Measurements from ENCODE around the gene KREMEN1. TPM values are rescaled to one million over a fixed set of nuclear protein-coding genes. Genes with fewer than 3 reads are reported as not detected.

KREMEN1 gene
- total and polyA plus RNA-seq, 4 donors: 8.8 to 27.5 (median 20.1) TPM

DNA sequence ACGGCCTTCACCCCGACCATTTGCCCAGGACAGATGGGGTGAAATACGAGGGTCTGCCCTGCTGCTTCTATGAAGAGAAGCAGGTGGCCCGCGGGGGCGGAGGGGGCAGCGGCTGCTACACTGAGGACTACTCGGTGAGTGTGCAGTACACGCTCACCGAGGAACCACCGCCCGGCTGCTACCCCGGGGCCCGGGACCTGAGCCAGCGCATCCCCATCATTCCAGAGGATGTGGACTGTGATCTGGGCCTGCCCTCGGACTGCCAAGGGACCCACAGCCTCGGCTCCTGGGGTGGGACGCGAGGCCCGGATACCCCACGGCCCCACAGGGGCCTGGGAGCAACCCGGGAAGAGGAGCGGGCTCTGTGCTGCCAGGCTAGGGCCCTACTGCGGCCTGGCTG, 22.4 kb upstream of the KREMEN1 start:
- H3K4me1 ChIP-seq (ENCODE audit: control insufficient read depth in 5 of 5, insufficient read depth in 5 of 5, low read length in 5 of 5): peaks cover 0 to 3% (median 0%) of the 10 kb centered on the region in 5 donors
- TF ChIP-seq CTCF (IDR thresholded peaks at IDR 0.05; ENCODE audit: control extremely low read depth, extremely low read depth): no peak
- 95 to 97% methylated on average over 23 to 24 of the region's 24 CpGs for WGBS, 2 donors
- H3K27me3 ChIP-seq (ENCODE audit: control insufficient read depth in 3 of 3, insufficient read depth in 3 of 3, low read length in 2 of 3): no peaks in the 10 kb centered on the region
- H3K9me3 ChIP-seq (ENCODE audit: control insufficient read depth in 4 of 4, insufficient read depth in 3 of 4, low read length in 3 of 4): no peaks in the 10 kb centered on the region
- no peak overlapping the region for H3K4me3 ChIP-seq
- H3K27ac ChIP-seq (ENCODE audit: low read depth in 1 of 2, low read length in 1 of 2): no peak overlapping the region
- H3K9ac ChIP-seq (ENCODE audit: insufficient read depth in 1 of 2, low read length in 2 of 2): no peak overlapping the region
- DNase-seq (no peak), ATAC-seq (ENCODE audit: insufficient read depth, low FRiP score) (no peak)
- H3K36me3 ChIP-seq (ENCODE audit: control insufficient read depth in 4 of 4, insufficient read depth in 4 of 4, low read length in 4 of 4): peaks cover 3 to 32% (median 16%) of the 10 kb centered on the region in 4 donors

- no peak for TF ChIP-seq CTCF (IDR thresholded peaks at IDR 0.05; ENCODE audit: control extremely low read depth, extremely low read depth)
- Histone ChIP-seq H3K27me3 (ENCODE audit: control insufficient read depth in 3 of 3, insufficient read depth in 3 of 3, low read length in 2 of 3) (no peaks in the 10 kb centered on the region), H3K9ac (ENCODE audit: insufficient read depth in 1 of 2, low read length in 2 of 2) (no peak overlapping the region), H3K4me3 (no peak overlapping the region), H3K9me3 (ENCODE audit: control insufficient read depth in 4 of 4, insufficient read depth in 3 of 4, low read length in 3 of 4) (no peaks in the 10 kb centered on the region), H3K4me1 (ENCODE audit: control insufficient read depth in 5 of 5, insufficient read depth in 5 of 5, low read length in 5 of 5) (peaks cover 0 to 6% (median 0%) of the 10 kb centered on the region in 5 donors), H3K27ac (ENCODE audit: low read depth in 1 of 2, low read length in 1 of 2) (no peak overlapping the region), H3K36me3 (ENCODE audit: control insufficient read depth in 4 of 4, insufficient read depth in 4 of 4, low read length in 4 of 4) (peaks cover 0 to 24% (median 9%) of the 10 kb centered on the region in 4 donors)
- ATAC-seq (ENCODE audit: insufficient read depth, low FRiP score): no peak
- 94 to 96% methylated on average over 8 of the region's 8 CpGs for WGBS, 2 donors
- no peak for DNase-seq
These were observed 19.7 kb upstream of the KREMEN1 start for GRCh38 chr22:29053048-29053702.

DNA sequence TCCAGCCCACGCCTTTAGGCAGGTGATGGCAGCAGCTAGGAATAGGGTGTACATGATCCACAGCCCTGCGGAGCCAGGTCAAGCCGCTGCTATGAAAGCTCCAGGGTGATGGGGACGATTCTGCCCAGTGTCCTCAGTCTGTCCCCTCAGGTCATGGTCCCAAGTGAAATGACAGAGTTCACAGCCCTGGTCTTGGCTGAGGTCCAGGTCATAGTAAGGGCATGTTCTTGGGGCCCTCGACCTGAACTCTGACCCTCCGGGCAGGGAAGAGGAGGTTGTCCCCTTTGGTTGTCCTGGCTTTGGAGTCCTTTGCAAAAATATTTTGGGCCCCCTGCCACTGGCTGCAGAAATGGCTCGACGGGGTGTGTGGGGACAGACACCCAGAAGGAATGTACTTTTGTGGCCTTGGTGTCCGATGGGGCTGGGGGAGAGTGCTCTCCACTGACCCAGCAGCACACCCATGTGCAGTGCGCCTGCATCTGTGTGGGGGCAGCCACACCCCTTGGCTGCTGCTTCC, 18.5 kb upstream of the KREMEN1 start:
- 88 to 91% methylated on average over 10 of the region's 10 CpGs for WGBS, 2 donors
- TF ChIP-seq CTCF (IDR thresholded peaks at IDR 0.05; ENCODE audit: control extremely low read depth, extremely low read depth): no peak
- Histone ChIP-seq H3K36me3 (ENCODE audit: control insufficient read depth in 4 of 4, insufficient read depth in 4 of 4, low read length in 4 of 4) (peaks cover 0 to 15% (median 6%) of the 10 kb centered on the region in 4 donors), H3K4me3 (no peak overlapping the region), H3K4me1 (ENCODE audit: control insufficient read depth in 5 of 5, insufficient read depth in 5 of 5, low read length in 5 of 5) (peaks cover 0 to 14% (median 4%) of the 10 kb centered on the region in 5 donors), H3K27ac (ENCODE audit: low read depth in 1 of 2, low read length in 1 of 2) (no peak overlapping the region), H3K9me3 (ENCODE audit: control insufficient read depth in 4 of 4, insufficient read depth in 3 of 4, low read length in 3 of 4) (no peaks in the 10 kb centered on the region), H3K9ac (ENCODE audit: insufficient read depth in 1 of 2, low read length in 2 of 2) (no peak overlapping the region), H3K27me3 (ENCODE audit: control insufficient read depth in 3 of 3, insufficient read depth in 3 of 3, low read length in 2 of 3) (no peaks in the 10 kb centered on the region)
- ATAC-seq (ENCODE audit: insufficient read depth, low FRiP score) (no peak), DNase-seq (no peak)

Data from lung (tissue), 12 donors.